ENCODE results near the gene HSPBP1. TPM values are rescaled to one million over a fixed set of nuclear protein-coding genes. Genes with fewer than 3 reads are reported as not detected.

Gene HSPBP1
- total and polyA plus RNA-seq, 2 of the 13 experiments (the other 11 are each of a cell fraction or from before 2014, with no cell fraction given), result 22.3 to 33.7 TPM

DNA sequence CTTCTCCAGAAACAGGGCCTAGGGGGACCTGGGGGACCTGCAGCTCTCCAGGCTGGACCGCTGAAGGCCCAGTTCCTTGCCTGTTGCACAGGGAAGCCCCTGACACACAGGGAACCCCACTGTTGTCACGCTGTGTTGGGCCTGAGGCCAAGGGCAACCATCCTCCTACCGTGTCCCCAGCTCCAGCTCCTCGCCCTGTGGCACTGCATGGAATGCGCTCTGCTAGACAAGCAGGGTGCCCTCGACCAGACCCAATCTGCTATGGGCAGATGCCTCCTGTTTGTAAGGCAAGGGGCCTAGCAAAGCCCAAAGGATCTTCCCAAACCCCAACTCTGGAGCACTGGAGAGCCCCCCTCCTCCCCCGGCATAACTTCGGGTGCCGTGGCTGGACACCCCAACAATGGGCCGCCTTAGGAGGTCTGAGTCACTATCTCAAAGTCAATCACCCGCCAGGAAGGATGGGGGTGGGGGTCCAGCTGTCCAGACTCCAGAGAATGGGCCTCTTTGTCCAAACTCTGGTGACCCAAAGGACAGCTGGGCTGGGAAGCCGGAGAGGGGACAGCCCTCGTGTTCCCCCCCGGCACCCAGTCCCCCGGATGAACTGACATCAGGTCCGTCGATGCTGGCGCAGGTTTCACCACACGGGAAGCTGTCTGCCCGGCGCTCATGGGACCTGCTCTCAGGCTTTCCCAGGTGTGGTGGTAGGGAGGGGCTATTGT lies 7.6 kb upstream of the HSPBP1 start (continued):
- TF ChIP-seq, protein P1, sequence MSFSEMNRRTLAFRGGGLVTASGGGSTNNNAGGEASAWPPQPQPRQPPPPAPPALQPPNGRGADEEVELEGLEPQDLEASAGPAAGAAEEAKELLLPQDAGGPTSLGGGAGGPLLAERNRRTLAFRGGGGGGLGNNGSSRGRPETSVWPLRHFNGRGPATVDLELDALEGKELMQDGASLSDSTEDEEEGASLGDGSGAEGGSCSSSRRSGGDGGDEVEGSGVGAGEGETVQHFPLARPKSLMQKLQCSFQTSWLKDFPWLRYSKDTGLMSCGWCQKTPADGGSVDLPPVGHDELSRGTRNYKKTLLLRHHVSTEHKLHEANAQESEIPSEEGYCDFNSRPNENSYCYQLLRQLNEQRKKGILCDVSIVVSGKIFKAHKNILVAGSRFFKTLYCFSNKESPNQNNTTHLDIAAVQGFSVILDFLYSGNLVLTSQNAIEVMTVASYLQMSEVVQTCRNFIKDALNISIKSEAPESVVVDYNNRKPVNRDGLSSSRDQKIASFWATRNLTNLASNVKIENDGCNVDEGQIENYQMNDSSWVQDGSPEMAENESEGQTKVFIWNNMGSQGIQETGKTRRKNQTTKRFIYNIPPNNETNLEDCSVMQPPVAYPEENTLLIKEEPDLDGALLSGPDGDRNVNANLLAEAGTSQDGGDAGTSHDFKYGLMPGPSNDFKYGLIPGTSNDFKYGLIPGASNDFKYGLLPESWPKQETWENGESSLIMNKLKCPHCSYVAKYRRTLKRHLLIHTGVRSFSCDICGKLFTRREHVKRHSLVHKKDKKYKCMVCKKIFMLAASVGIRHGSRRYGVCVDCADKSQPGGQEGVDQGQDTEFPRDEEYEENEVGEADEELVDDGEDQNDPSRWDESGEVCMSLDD (CRISPR knock-in tag; IDR thresholded peaks at IDR 0.05; ENCODE audit: borderline replicate concordance), result peak; percentile 42; the same call in 1 of the 2 replicates
- TF ChIP-seq ZNF562 (CRISPR knock-in tag; IDR thresholded peaks at IDR 0.05; ENCODE audit: borderline replicate concordance) (no peak), TAF1 (CRISPR knock-in tag; IDR thresholded peaks at IDR 0.05) (no peak), CBX5 (CRISPR knock-in tag; IDR thresholded peaks at IDR 0.05; ENCODE audit: borderline replicate concordance) (no peak), TCF7 (IDR thresholded peaks at IDR 0.05; ENCODE audit: low read depth) (no peak), NFKBIZ (CRISPR knock-in tag; IDR thresholded peaks at IDR 0.05) (no peak), ZNF850 (CRISPR knock-in tag; conservative IDR thresholded peaks at IDR 0.05) (no peak)

DNA sequence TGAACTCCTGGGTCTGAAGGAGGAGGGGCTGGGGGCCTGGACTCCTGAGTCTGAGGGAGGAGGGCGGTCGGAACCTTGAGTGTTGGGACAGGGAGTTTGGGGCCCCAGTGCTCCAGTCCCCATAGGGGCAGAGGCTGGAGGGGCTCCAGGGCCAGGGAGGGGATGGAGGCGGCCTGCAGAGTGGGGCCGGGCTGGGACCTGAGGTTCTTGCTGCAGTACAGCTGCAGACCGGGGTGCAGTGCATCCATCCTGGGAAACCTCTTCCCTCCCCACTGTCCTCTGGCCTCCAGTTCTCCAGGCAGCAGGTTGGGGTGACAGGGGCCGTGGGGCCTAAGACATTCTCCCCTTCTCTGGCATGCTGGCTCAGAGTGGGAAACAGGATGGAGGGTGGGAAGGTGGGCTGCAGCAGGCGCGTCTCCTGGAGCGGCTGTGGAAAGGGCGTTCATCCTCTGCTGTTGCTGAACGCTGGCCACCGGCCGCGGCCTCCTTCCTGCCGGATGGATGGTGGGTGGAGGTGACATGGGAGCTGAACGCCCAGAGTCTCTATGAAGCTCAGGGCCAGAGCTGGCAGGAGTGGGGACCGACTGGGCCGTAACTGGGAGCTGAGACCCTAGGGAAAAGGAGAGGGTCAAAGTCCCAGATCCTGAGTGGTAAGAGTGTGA lies 5.5 kb upstream of the HSPBP1 start:
- Histone ChIP-seq H3K9me3 (ENCODE audit: low read length) (no peaks in the 10 kb centered on the region), H3K27ac (ENCODE audit: extremely low read length, insufficient read depth, low read length) (no peak overlapping the region), H3K79me2 (ENCODE audit: insufficient read depth, low read length) (no peaks in the 10 kb centered on the region), H3K4me1 (ENCODE audit: insufficient read depth, low read length) (peaks cover 40% of the 10 kb centered on the region), H3K36me3 (replicated peaks in 1 of 2; ENCODE audit: control insufficient read depth in 1 of 2, insufficient read depth in 2 of 2, low read length in 2 of 2) (no peaks in the 10 kb centered on the region), H3K4me3 (replicated peaks in 1 of 3; ENCODE audit: insufficient read depth in 1 of 3, low read depth in 2 of 3, low read length in 3 of 3) (peak overlapping the region in 1 of 3 experiments; percentile 40; a peak in 1 of 6 replicates), H4K20me1 (ENCODE audit: insufficient read depth, low read length) (no peaks in the 10 kb centered on the region), H3K9ac (ENCODE audit: insufficient read depth, low read depth, low read length) (no peak overlapping the region), H2AFZ (ENCODE audit: low read length) (no peak overlapping the region), H3K4me2 (ENCODE audit: low read depth, low read length) (no peak overlapping the region; the same call in 1 of the 2 replicates), H3K27me3 (ENCODE audit: control insufficient read depth in 1 of 2, insufficient read depth in 2 of 2, low read length in 2 of 2) (peaks cover 0 to 29% of the 10 kb centered on the region in 2 experiments; a peak in 4 of 5 replicates)
- WGBS (ENCODE audit: low lambda C conversion rate), result 8% methylated on average over 15 of the region's 18 CpGs
- ChIA-PET CTCF (ENCODE audit: low intra/inter-chr PET ratio, low total read pairs) (no interaction called here), POLR2A (no interaction called here)
- DNase-seq (ENCODE audit: low spot score) (no peak), FAIRE-seq (no peak), ATAC-seq (peak; percentile 54)
- TF ChIP-seq, protein P2, sequence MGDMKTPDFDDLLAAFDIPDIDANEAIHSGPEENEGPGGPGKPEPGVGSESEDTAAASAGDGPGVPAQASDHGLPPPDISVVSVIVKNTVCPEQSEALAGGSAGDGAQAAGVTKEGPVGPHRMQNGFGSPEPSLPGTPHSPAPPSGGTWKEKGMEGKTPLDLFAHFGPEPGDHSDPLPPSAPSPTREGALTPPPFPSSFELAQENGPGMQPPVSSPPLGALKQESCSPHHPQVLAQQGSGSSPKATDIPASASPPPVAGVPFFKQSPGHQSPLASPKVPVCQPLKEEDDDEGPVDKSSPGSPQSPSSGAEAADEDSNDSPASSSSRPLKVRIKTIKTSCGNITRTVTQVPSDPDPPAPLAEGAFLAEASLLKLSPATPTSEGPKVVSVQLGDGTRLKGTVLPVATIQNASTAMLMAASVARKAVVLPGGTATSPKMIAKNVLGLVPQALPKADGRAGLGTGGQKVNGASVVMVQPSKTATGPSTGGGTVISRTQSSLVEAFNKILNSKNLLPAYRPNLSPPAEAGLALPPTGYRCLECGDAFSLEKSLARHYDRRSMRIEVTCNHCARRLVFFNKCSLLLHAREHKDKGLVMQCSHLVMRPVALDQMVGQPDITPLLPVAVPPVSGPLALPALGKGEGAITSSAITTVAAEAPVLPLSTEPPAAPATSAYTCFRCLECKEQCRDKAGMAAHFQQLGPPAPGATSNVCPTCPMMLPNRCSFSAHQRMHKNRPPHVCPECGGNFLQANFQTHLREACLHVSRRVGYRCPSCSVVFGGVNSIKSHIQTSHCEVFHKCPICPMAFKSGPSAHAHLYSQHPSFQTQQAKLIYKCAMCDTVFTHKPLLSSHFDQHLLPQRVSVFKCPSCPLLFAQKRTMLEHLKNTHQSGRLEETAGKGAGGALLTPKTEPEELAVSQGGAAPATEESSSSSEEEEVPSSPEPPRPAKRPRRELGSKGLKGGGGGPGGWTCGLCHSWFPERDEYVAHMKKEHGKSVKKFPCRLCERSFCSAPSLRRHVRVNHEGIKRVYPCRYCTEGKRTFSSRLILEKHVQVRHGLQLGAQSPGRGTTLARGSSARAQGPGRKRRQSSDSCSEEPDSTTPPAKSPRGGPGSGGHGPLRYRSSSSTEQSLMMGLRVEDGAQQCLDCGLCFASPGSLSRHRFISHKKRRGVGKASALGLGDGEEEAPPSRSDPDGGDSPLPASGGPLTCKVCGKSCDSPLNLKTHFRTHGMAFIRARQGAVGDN (CRISPR knock-in tag; IDR thresholded peaks at IDR 0.05), result peak; percentile 19; the same call in 1 of the 2 replicates
- TF ChIP-seq, protein P3, sequence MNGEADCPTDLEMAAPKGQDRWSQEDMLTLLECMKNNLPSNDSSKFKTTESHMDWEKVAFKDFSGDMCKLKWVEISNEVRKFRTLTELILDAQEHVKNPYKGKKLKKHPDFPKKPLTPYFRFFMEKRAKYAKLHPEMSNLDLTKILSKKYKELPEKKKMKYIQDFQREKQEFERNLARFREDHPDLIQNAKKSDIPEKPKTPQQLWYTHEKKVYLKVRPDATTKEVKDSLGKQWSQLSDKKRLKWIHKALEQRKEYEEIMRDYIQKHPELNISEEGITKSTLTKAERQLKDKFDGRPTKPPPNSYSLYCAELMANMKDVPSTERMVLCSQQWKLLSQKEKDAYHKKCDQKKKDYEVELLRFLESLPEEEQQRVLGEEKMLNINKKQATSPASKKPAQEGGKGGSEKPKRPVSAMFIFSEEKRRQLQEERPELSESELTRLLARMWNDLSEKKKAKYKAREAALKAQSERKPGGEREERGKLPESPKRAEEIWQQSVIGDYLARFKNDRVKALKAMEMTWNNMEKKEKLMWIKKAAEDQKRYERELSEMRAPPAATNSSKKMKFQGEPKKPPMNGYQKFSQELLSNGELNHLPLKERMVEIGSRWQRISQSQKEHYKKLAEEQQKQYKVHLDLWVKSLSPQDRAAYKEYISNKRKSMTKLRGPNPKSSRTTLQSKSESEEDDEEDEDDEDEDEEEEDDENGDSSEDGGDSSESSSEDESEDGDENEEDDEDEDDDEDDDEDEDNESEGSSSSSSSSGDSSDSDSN (CRISPR knock-in tag; IDR thresholded peaks at IDR 0.05), result peak; percentile 33; the same call in 1 of the 2 replicates
- no peak for TF ChIP-seq MBNL3 (CRISPR knock-in tag; conservative IDR thresholded peaks at IDR 0.05)
- in situ Hi-C loops (cut with HindIII; ENCODE audit: extremely low pct_ligation_motif_present, low pct_unique_long_range_greater_than_20kb) (no loop called here), intact Hi-C loops (cut with micrococcal nuclease; ENCODE audit: unreplicated experiment) (no loop called here)
- no TSS peak for BruUV-seq (replicated peaks)

Measured in HepG2 (cell line).